ENCODE results near the gene SHFL. TPM values are rescaled to one million over a fixed set of nuclear protein-coding genes. Genes with fewer than 3 reads are reported as not detected.

SHFL gene
- total RNA-seq, 4 donors from 2014 or later, result 17.4 to 34.9 (median 26.1) TPM

DNA sequence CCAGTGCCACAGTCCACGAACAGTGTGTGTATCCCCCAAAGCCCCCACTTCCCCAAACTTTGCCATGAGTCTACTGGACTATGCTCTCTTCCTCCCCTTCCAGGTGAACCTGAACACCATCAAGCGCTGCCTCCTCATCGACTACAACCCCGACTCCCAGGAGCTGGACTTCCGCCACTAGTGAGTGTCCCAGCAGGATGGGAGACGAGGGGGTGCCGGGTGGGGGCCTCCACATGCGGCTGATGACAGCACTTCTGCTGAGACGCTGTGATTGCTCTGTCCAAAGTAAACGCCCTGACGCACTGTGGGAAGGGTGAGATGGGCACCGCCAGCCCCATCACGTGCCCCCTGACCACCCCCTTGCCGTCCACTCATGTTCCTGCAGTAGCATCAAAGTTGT lies 23.4 kb downstream of the SHFL start:
- H3K27me3 ChIP-seq, result no peaks in the 10 kb centered on the region
- H3K9me3 ChIP-seq, result no peaks in the 10 kb centered on the region
- H3K4me3 ChIP-seq, result no peak overlapping the region
- peaks cover 13 to 46% (median 33%) of the 10 kb centered on the region in 4 donors for H3K4me1 ChIP-seq
- TF ChIP-seq POLR2AphosphoS5 (IDR thresholded peaks at IDR 0.05), result no peak
- TF ChIP-seq EP300 (IDR thresholded peaks at IDR 0.05), result no peak
- TF ChIP-seq, protein P1, sequence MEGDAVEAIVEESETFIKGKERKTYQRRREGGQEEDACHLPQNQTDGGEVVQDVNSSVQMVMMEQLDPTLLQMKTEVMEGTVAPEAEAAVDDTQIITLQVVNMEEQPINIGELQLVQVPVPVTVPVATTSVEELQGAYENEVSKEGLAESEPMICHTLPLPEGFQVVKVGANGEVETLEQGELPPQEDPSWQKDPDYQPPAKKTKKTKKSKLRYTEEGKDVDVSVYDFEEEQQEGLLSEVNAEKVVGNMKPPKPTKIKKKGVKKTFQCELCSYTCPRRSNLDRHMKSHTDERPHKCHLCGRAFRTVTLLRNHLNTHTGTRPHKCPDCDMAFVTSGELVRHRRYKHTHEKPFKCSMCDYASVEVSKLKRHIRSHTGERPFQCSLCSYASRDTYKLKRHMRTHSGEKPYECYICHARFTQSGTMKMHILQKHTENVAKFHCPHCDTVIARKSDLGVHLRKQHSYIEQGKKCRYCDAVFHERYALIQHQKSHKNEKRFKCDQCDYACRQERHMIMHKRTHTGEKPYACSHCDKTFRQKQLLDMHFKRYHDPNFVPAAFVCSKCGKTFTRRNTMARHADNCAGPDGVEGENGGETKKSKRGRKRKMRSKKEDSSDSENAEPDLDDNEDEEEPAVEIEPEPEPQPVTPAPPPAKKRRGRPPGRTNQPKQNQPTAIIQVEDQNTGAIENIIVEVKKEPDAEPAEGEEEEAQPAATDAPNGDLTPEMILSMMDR (IDR thresholded peaks at IDR 0.05), result no peak
- no peak for TF ChIP-seq POLR2A (IDR thresholded peaks at IDR 0.05; ENCODE audit: low read depth)
- H3K36me3 ChIP-seq, result peaks cover 42 to 57% (median 54%) of the 10 kb centered on the region in 4 donors
- H3K27ac ChIP-seq (replicated peaks in 1 of 4), result no peak overlapping the region
- intact Hi-C loops (cut with DNase I), result loop anchor here (10.0 kb wide), 1 partner anchor 145 kb away; the partner anchor contains the start of gene MRPL4
- DNase-seq (ENCODE audit: extremely low spot score), result no peak
- WGBS, result 93% methylated on average over 11 of the region's 14 CpGs

DNA sequence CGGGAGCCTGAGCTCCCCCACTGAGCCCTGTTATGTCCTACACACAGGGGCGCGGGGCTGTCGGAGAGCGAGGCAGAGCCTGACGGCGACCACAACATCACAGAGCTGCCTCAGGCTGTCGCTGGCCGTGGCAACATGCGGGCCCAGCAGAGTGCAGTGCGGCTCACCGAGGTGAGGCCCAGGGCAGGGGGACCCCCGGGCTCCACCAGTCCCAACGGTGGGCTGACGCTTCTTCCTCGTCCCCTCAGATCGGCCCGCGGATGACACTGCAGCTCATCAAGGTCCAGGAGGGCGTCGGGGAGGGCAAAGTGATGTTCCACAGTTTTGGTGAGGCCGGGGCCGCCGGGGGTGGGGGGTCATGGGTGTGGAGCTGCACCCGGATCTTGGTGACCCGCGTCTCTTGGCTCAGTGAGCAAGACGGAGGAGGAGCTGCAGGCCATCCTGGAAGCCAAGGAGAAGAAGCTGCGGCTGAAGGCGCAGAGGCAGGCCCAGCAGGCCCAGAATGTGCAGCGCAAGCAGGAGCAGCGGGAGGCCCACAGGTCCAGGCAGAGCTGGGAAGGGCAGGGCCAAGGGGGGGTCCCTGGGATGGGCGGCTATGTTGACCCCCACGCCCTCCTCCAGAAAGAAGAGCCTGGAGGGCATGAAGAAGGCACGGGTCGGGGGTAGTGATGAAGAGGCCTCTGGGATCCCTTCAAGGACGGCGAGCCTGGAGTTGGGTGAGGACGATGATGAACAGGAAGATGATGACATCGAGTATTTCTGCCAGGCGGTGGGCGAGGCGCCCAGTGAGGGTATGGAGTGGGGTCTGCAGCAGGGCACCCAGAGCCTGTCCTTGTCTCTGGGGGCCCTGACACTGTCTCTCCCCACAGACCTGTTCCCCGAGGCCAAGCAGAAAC lies 24.2 kb downstream of the SHFL start:
- Histone ChIP-seq H3K4me1 (peaks cover 13 to 46% (median 33%) of the 10 kb centered on the region in 4 donors), H3K27me3 (no peaks in the 10 kb centered on the region), H3K9me3 (no peaks in the 10 kb centered on the region), H3K27ac (replicated peaks in 1 of 4) (no peak overlapping the region), H3K36me3 (peaks cover 43 to 65% (median 62%) of the 10 kb centered on the region in 4 donors), H3K4me3 (no peak overlapping the region)
- TF ChIP-seq, protein P1 (IDR thresholded peaks at IDR 0.05), result no peak
- no peak for TF ChIP-seq EP300 (IDR thresholded peaks at IDR 0.05)
- TF ChIP-seq POLR2AphosphoS5 (IDR thresholded peaks at IDR 0.05), result no peak
- no peak for TF ChIP-seq POLR2A (IDR thresholded peaks at IDR 0.05; ENCODE audit: low read depth)
- no peak for DNase-seq (ENCODE audit: extremely low spot score)
- intact Hi-C loops (cut with DNase I), result no loop called here
- WGBS, result 90% methylated on average over 25 of the region's 44 CpGs

DNA sequence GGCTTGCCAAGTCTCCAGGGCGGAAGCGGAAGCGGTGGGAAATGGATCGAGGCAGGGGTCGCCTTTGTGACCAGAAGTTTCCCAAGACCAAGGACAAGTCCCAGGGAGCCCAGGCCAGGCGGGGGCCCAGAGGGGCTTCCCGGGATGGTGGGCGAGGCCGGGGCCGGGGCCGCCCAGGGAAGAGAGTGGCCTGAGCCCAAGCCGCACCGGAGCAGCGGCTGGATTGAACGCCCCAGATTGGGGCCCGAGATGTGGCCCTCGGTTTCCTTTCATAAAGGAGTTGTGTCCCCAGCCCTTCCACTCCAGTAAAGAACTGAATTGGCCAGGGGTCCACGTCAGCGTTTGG lies 24.8 kb downstream of the SHFL start:
- no peaks in the 10 kb centered on the region for H3K9me3 ChIP-seq
- peaks cover 10 to 40% (median 28%) of the 10 kb centered on the region in 4 donors for H3K4me1 ChIP-seq
- H3K36me3 ChIP-seq, result peaks cover 50 to 71% (median 68%) of the 10 kb centered on the region in 4 donors
- WGBS, result 85% methylated on average over 18 of the region's 19 CpGs
- H3K27me3 ChIP-seq, result no peaks in the 10 kb centered on the region
- H3K27ac ChIP-seq (replicated peaks in 1 of 4), result no peak overlapping the region
- H3K4me3 ChIP-seq, result no peak overlapping the region
- TF ChIP-seq POLR2A (IDR thresholded peaks at IDR 0.05; ENCODE audit: low read depth) (no peak), POLR2AphosphoS5 (IDR thresholded peaks at IDR 0.05) (no peak), EP300 (IDR thresholded peaks at IDR 0.05) (no peak)
- TF ChIP-seq, protein P1 (IDR thresholded peaks at IDR 0.05), result no peak
- DNase-seq (ENCODE audit: extremely low spot score), result no peak
- intact Hi-C loops (cut with DNase I), result no loop called here

DNA sequence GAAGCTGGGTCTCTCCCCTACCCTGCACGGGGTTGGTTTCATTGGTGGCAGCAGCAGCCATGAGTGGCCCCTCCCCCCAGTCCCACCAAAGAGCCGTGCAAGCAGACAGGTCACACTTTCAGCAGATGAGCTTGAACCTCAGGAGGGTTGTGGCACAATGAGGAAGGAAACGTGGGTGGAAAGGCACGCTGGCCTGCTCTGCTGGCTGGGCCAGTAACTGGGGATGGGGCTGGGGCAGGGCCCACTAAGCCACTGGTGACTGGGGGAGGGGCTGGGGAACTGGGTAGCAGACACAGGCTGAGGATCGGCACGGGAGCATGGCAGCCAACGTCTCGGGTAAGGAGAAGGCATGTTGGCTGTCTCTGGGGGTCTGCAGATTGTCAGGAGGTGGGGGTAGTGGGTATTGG lies 25.3 kb downstream of the SHFL start, which contains the start of gene P2RY11:
Gene P2RY11 (plus strand): TSS at position 289 of the 407 bp plus-strand sequence. CDS start 29 bp downstream, at position 318.
- no peaks in the 10 kb centered on the region for H3K27me3 ChIP-seq
- H3K9me3 ChIP-seq, result no peaks in the 10 kb centered on the region
- peaks cover 54 to 76% (median 72%) of the 10 kb centered on the region in 4 donors for H3K36me3 ChIP-seq
- H3K4me3 ChIP-seq, result no peak within 1 kb of the TSS
- peak within 1 kb of the TSS in 1 of 4 donors; percentile 3 for H3K27ac ChIP-seq (replicated peaks in 1 of 4)
- peaks cover 9 to 39% (median 27%) of the 10 kb centered on the region in 4 donors for H3K4me1 ChIP-seq
- TF ChIP-seq EP300 (IDR thresholded peaks at IDR 0.05) (no peak), POLR2AphosphoS5 (IDR thresholded peaks at IDR 0.05) (no peak), POLR2A (IDR thresholded peaks at IDR 0.05; ENCODE audit: low read depth) (no peak)
- TF ChIP-seq, protein P1 (IDR thresholded peaks at IDR 0.05), result no peak
- 47% methylated on average over 7 of the region's 8 CpGs for WGBS
- intact Hi-C loops (cut with DNase I), result no loop called here
- no peak for DNase-seq (ENCODE audit: extremely low spot score)

All from esophagus muscularis mucosa (tissue), 4 donors.